ENCODE measurements around the gene PTPN14. TPM values are rescaled to one million over a fixed set of nuclear protein-coding genes. Genes with fewer than 3 reads are reported as not detected.
"Not testable (repeated sequence)": the region's sequence is repeated elsewhere in the genome, so short reads cannot be mapped to it uniquely, and the experiment has no call there.

PTPN14 gene
- total RNA-seq, 2 donors from 2014 or later: 9.8 to 11.8 TPM

- no peak overlapping the region for H3K9ac ChIP-seq (ENCODE audit: low read depth in 2 of 2, low read length in 2 of 2)
- intact Hi-C loops (cut with DNase I): no loop called here
Observed at GRCh38 chr1:214581785-214582184, 30.4 kb upstream of the PTPN14 start.

DNA sequence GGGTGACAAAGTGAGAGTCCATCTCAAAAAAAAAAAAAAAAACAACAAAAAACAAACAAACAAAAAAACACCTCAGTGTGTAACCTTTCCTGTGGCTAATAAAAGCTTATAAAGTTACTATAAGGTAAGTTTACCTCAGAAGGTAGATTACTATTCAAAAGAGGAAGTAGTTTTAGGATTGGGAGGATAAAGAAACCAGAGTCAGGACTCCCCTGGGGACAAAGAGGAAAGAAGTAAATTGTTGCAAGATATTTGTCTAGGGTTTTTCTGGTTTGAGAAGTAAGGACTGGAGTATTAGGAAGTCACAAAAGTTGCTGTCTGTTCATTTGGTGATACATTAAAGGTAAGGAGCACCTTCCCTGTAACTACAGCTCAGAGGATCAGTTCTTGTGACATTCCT is 27.8 kb upstream of the PTPN14 start:
- H3K4me1 ChIP-seq: no peaks in the 10 kb centered on the region
- TF ChIP-seq CTCF (IDR thresholded peaks at IDR 0.05): no peak
- H3K27ac ChIP-seq: no peak overlapping the region
- H3K9me3 ChIP-seq: no peaks in the 10 kb centered on the region
- no peak overlapping the region for H3K9ac ChIP-seq (ENCODE audit: low read depth in 2 of 2, low read length in 2 of 2)
- no peak for DNase-seq
- no peaks in the 10 kb centered on the region for H3K36me3 ChIP-seq
- no peaks in the 10 kb centered on the region for H3K27me3 ChIP-seq
- H3K4me3 ChIP-seq: no peak overlapping the region
- intact Hi-C loops (cut with DNase I): no loop called here

More at GRCh38 chr1:214581785-214582184, 30.4 kb upstream of the PTPN14 start:
- H3K9me3 ChIP-seq: no peaks in the 10 kb centered on the region
- H3K4me1 ChIP-seq: no peaks in the 10 kb centered on the region
- no peaks in the 10 kb centered on the region for H3K36me3 ChIP-seq
- no peak overlapping the region for H3K4me3 ChIP-seq
- TF ChIP-seq CTCF (IDR thresholded peaks at IDR 0.05): no peak
- H3K27me3 ChIP-seq: no peaks in the 10 kb centered on the region
- no peak overlapping the region for H3K27ac ChIP-seq
- no peak for DNase-seq

DNA sequence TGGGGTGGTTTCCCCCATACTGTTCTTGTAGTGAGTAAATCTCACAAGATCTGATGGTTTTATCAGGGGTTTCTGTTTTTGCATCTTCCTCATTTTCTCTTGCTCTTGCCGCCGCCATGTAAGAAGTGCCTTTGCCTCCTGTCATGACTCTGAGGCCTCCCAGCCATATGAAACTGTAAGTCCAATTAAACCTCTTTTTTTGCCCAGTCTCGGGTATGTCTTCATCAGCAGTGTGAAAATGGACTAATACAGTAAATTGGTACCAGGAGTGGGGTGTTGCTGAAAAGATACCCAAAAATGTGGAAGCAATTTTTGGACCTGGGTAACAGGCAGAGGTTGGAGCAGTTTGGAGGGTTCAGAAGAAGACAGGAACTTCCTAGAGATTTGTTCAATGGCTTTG is 24.7 kb upstream of the PTPN14 start:
- DNase-seq; H3K4me1 ChIP-seq; H3K9ac ChIP-seq (ENCODE audit: low read depth in 2 of 2, low read length in 2 of 2); H3K27me3 ChIP-seq; intact Hi-C loops (cut with DNase I); H3K4me3 ChIP-seq; H3K27ac ChIP-seq; H3K9me3 ChIP-seq; H3K36me3 ChIP-seq: not testable (repeated sequence)

DNA sequence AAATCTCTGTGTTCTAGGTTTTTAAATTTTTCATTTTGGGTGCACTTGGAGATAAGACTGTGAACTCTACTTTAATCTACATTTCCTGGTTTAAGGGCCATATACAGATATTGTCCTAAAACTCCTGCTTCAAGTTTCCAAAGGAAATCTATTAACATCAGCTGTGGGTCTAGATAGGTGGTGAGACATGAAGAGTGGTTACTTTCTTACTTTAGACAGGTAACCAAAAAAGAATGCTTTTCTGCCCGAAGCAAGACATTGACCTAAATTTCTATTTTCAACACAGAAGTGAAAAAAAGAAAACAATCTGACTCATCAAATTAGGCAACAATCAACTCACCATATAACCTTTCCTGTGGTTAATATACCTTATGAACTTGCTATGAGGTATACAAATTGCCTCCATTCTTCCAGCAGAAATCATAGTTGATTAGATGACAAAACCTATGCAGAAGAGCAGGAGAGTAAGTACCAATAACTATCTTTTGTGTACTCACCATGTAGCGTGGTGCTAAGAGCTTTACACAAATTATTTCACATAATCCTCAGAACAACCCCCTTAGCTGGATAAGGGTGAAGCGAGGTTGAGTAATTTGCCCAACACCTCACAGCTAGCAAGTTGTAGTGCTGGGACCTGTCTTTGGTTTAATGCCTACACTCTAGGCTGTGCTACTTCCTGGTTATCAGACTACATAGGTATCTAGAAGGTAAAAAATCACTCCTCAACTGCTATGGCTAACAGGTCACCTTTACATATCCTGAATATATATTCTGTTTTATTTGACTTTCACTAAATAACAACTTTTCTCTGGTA is 23.4 kb upstream of the PTPN14 start:
- no peak for DNase-seq
- intact Hi-C loops (cut with DNase I): no loop called here
- no peak for TF ChIP-seq CTCF (IDR thresholded peaks at IDR 0.05)
- Histone ChIP-seq H3K36me3 (no peaks in the 10 kb centered on the region), H3K27ac (no peak overlapping the region), H3K4me1 (peaks cover 4% of the 10 kb centered on the region), H3K9me3 (no peaks in the 10 kb centered on the region), H3K27me3 (no peaks in the 10 kb centered on the region), H3K9ac (ENCODE audit: low read depth in 2 of 2, low read length in 2 of 2) (no peak overlapping the region), H3K4me3 (no peak overlapping the region)

DNA sequence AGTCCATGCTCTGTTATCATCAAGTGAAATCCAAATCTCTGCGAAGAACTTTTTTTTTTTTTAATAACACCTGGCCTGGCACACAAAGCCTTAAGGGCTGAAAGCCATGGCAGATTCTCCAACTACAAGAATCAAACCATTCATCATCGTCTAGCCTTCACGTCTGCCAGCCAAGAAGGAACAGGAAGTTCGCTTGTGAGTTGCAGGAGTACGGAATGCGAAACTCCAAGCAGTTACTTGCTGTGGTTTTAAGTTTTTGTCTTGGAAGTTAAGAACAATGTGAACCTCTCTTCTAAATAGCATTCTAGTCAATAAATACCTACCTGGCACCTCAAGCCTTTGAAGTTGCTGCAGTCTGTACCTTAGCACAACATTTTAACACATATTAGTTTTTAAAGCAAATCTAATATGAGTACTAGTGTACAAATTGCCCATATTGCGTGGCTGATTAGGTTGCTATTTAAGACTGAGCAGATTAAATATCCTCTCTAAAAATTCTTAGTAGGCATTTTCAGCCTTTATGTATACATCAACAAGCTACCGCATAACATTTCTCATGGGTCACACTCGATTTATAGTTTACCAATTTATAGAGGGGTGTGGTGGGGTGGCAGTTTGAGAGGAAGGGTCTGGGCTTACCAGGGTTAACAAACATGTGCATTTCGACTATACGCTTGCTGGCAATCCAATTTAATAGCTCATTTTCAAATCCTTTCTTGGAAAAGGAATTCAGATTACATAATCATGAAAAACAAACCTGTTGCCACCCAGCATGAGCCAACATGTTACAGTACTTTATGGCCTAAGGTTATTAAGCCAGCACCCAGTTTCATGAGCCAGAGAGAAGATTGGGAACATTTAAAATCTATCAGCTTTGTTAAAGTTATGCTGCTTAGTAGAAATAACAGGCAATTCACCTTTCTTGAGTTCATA is 22.2 kb upstream of the PTPN14 start:
- Histone ChIP-seq H3K27me3 (no peaks in the 10 kb centered on the region), H3K9me3 (no peaks in the 10 kb centered on the region), H3K4me1 (peaks cover 4% of the 10 kb centered on the region), H3K9ac (ENCODE audit: low read depth in 2 of 2, low read length in 2 of 2) (no peak overlapping the region), H3K27ac (no peak overlapping the region), H3K36me3 (no peaks in the 10 kb centered on the region), H3K4me3 (no peak overlapping the region)
- peak; percentile 23 for DNase-seq
- no peak for TF ChIP-seq CTCF (IDR thresholded peaks at IDR 0.05)
- intact Hi-C loops (cut with DNase I): no loop called here
